B cell (primary cell): ENCODE data around the gene TFCP2. TPM values are rescaled to one million over a fixed set of nuclear protein-coding genes. Genes with fewer than 3 reads are reported as not detected.

Experiments
- ATAC-seq: fragments of 200-7000 bp; cut with Tn5 transposase; one replicate; pipeline ENCODE4 v1.10.0; 2021; ENCODE audit warnings: low read depth, mild to moderate bottlenecking, moderate number of reproducible peaks, moderate library complexity
- CTCF ChIA-PET: fragments of 350-600 bp; sonication (Branson Sonifier 250); formaldehyde crosslinking; loops from one replicate; lab custom pipeline; 2021; ENCODE audit warnings: antibody characterized with exemption, inconsistent platforms; lab: Charles Lee
- POLR2A ChIA-PET: fragments of 350-600 bp; sonication (Branson Sonifier 250); formaldehyde crosslinking; loops from one replicate; lab custom pipeline; 2021; ENCODE audit warnings: antibody characterized with exemption; lab: Charles Lee
- DNase-seq: peaks from one replicate; pipeline ENCODE4 v3.0.0; 2013
- H2AFZ ChIP-seq: 2 replicates; pipeline ENCODE4 v1.6.1; 2012; ENCODE audit warnings: mild to moderate bottlenecking, low read depth, low read length; ENCODE audit not compliant: insufficient read depth, poor library complexity, severe bottlenecking
- H3K27ac ChIP-seq, 2 donors: 1 replicate in 1 of 2; 2 replicates in 1 of 2; pipeline ENCODE4 v1.5.1; 2012 to 2013; ENCODE audit warnings: low read length in 2 of 2, mild to moderate bottlenecking in 2 of 2, moderate library complexity in 1 of 2
- H3K27me3 ChIP-seq, 4 experiments: fragments of 200-600 bp in 1 of 4; sonication (generic) in 1 of 4; replicated peaks in 1 of 4; 1 replicate in 2 of 4; 2 replicates in 2 of 4; pipeline versions ENCODE4 v1.6.1 to v1.7.0; 2013 to 2016; ENCODE audit warnings: low read length in 3 of 4, mild to moderate bottlenecking in 2 of 4, mixed read lengths in 1 of 4, moderate library complexity in 1 of 4; ENCODE audit not compliant: insufficient read depth in 4 of 4, control insufficient read depth in 3 of 4; ENCODE audit errors: control extremely low read depth in 1 of 4
- H3K36me3 ChIP-seq, 2 experiments: replicated peaks in 1 of 2; 1 replicate in 1 of 2; 2 replicates in 1 of 2; pipeline versions ENCODE4 v1.6.1 to v1.7.1; 2013; ENCODE audit warnings: low read length in 1 of 2; ENCODE audit not compliant: insufficient read depth in 2 of 2, control insufficient read depth in 1 of 2; ENCODE audit errors: control extremely low read depth in 1 of 2, extremely low read depth in 1 of 2
- H3K4me1 ChIP-seq, 2 donors: fragments of 200-600 bp in 1 of 2; sonication (generic) in 1 of 2; 1 replicate in 1 of 2; 2 replicates in 1 of 2; pipeline versions ENCODE4 v1.5.1 to v1.6.1; 2013 to 2017; ENCODE audit warnings: low read length in 2 of 2; ENCODE audit not compliant: control insufficient read depth in 2 of 2, insufficient read depth in 2 of 2
- H3K4me2 ChIP-seq: replicated peaks from 2 replicates; pipeline ENCODE3; 2012; ENCODE audit warnings: mild to moderate bottlenecking, low read depth, low read length; ENCODE audit not compliant: poor library complexity, severe bottlenecking
- H3K4me3 ChIP-seq, 5 experiments: fragments of 200-600 bp in 1 of 5; sonication (generic) in 1 of 5; 1 replicate in 3 of 5; 2 replicates in 2 of 5; pipeline versions ENCODE4 v1.5.1 to v1.7.0; 2011 to 2016; ENCODE audit warnings: low read length in 4 of 5, mild to moderate bottlenecking in 4 of 5, low read depth in 2 of 5, control low read depth in 1 of 5, moderate library complexity in 1 of 5; ENCODE audit not compliant: insufficient read depth in 1 of 5; ENCODE audit errors: control extremely low read depth in 1 of 5, extremely low read depth in 1 of 5
- H3K79me2 ChIP-seq: fragments of 200-600 bp; sonication (generic); one replicate; pipeline ENCODE4 v1.6.0; 2016; ENCODE audit warnings: low read length; ENCODE audit not compliant: control insufficient read depth, insufficient read depth
- H3K9ac ChIP-seq: fragments of 200-600 bp; sonication (generic); 2 replicates; pipeline ENCODE4 v1.6.1; 2017; ENCODE audit warnings: mild to moderate bottlenecking, low read length, moderate library complexity
- H3K9me3 ChIP-seq, 3 donors: one replicate each; pipeline versions ENCODE4 v1.6.1 to v1.7.1; 2013; ENCODE audit warnings: low read length in 2 of 3; ENCODE audit not compliant: control insufficient read depth in 2 of 3, insufficient read depth in 1 of 3; ENCODE audit errors: control extremely low read depth in 1 of 3
- H4K20me1 ChIP-seq: 2 replicates; pipeline ENCODE4 v1.6.0; 2012; ENCODE audit warnings: mild to moderate bottlenecking, low read length; ENCODE audit not compliant: insufficient read depth, control insufficient read depth, poor library complexity, severe bottlenecking
- H3K27ac Mint-ChIP-seq: one replicate; pipeline ENCODE4 v1.8.0; 2021; ENCODE audit warnings: mixed read lengths
- H3K27me3 Mint-ChIP-seq: one replicate; pipeline ENCODE4 v1.8.0; 2021; ENCODE audit warnings: mixed read lengths
- H3K4me1 Mint-ChIP-seq: one replicate; pipeline ENCODE4 v1.8.0; 2021; ENCODE audit warnings: mixed read lengths
- H3K4me3 Mint-ChIP-seq: one replicate; pipeline ENCODE4 v1.8.0; 2021; ENCODE audit warnings: mixed read lengths
- H3K9me3 Mint-ChIP-seq: one replicate; pipeline ENCODE4 v1.8.0; 2022; ENCODE audit warnings: mixed read lengths; ENCODE audit not compliant: insufficient read depth
- CTCF ChIP-seq: fragments of 200-600 bp; IDR thresholded peaks from one replicate; pipeline ENCODE4 v1.8.0; 2022; ENCODE audit warnings: antibody characterized with exemption, mild to moderate bottlenecking
- EZH2 ChIP-seq: IDR thresholded peaks from 2 replicates; pipeline ENCODE4 v1.6.1; 2012; ENCODE audit warnings: borderline replicate concordance, low read depth, mild to moderate bottlenecking, moderate library complexity, low read length; ENCODE audit not compliant: insufficient read depth, poor library complexity, severe bottlenecking
- WGBS: methylation state at CpG from one replicate; pipeline ENCODE4 v1.1.5; 2013; ENCODE audit warnings: missing lambda C conversion rate; ENCODE audit not compliant: insufficient coverage; 5-methylcytosine and 5-hydroxymethylcytosine counted together
- intact Hi-C: fragments of 100-400 bp; cut with micrococcal nuclease; formaldehyde crosslinking; loops from one replicate; pipeline ENCODE4 v1.10.0; 2022
- polyA plus RNA-seq: library from polyadenylated mRNA; depleted of rRNA; stranded (reverse); fragments of >200 nt; gene quantifications from 2 replicates; pipeline ENCODE4 v1.2.3, GENCODE V29; 2012
- total RNA-seq, 2 donors: library from RNA; stranded (reverse); fragments of 120-200 nt in 1 of 2; gene quantifications; 1 replicate in 1 of 2; 2 replicates in 1 of 2; pipeline versions ENCODE4 v1.2.3 to v1.2.4, GENCODE V29; 2013 to 2022

Gene TFCP2
- total and polyA plus RNA-seq, 2 donors (not counting 1 experiment from before 2014, with no cell fraction given), result 12.1 to 38.8 TPM

- WGBS, result 94% methylated on average over 2 of the region's 3 CpGs
- H3K27me3 Mint-ChIP-seq, result no peaks in the 10 kb centered on the region
Observed at GRCh38 chr12:51183349-51183748, 10.4 kb upstream of the TFCP2 start.

GRCh38 chr12:51181558-51181957, 8.6 kb upstream of the TFCP2 start:
- Histone ChIP-seq H3K9ac (no peak overlapping the region), H4K20me1 (no peaks in the 10 kb centered on the region), H3K9me3 (no peaks in the 10 kb centered on the region), H3K4me1 (peaks cover under 1 to 4% of the 10 kb centered on the region in 2 donors), H3K36me3 (no peaks in the 10 kb centered on the region), H3K4me3 (no peak overlapping the region), H2AFZ (no peak overlapping the region), H3K4me2 (no peak overlapping the region), H3K79me2 (no peaks in the 10 kb centered on the region), H3K27me3 (no peaks in the 10 kb centered on the region), H3K27ac (no peak overlapping the region)
- no peaks in the 10 kb centered on the region for H3K9me3 Mint-ChIP-seq
- no peak for ATAC-seq
- no peak for DNase-seq
- POLR2A ChIA-PET, result no interaction called here
- H3K4me1 Mint-ChIP-seq, result peaks cover 2% of the 10 kb centered on the region
- H3K27me3 Mint-ChIP-seq, result no peaks in the 10 kb centered on the region
- TF ChIP-seq CTCF (no peak), EZH2 (no peak)
- H3K4me3 Mint-ChIP-seq, result no peak overlapping the region
- 93% methylated on average over 2 of the region's 5 CpGs for WGBS
- intact Hi-C loops, result no loop called here
- CTCF ChIA-PET, result no interaction called here
- no peak overlapping the region for H3K27ac Mint-ChIP-seq

More at GRCh38 chr12:51183349-51183748, 10.4 kb upstream of the TFCP2 start:
- Histone ChIP-seq H3K79me2 (no peaks in the 10 kb centered on the region), H3K27me3 (no peaks in the 10 kb centered on the region), H3K27ac (no peak overlapping the region), H3K36me3 (no peaks in the 10 kb centered on the region), H2AFZ (no peak overlapping the region), H3K4me2 (no peak overlapping the region), H3K9ac (no peak overlapping the region), H3K4me1 (peaks cover 19 to 22% of the 10 kb centered on the region in 2 donors), H4K20me1 (no peaks in the 10 kb centered on the region), H3K4me3 (no peak overlapping the region), H3K9me3 (no peaks in the 10 kb centered on the region)
- ChIA-PET CTCF (no interaction called here), POLR2A (no interaction called here)
- intact Hi-C loops, result no loop called here
- no peak for TF ChIP-seq EZH2
- no peak for TF ChIP-seq CTCF
- DNase-seq (no peak), ATAC-seq (no peak)
- Mint-ChIP-seq H3K4me1 (peaks cover 19% of the 10 kb centered on the region), H3K9me3 (no peaks in the 10 kb centered on the region), H3K27ac (no peak overlapping the region), H3K4me3 (no peak overlapping the region)
